HS-27A (cell line): ENCODE data around the gene CD247.

ENCODE experiments used
- DNase-seq: peaks from one replicate; pipeline ENCODE4 v3.0.0-alpha.2; 2012; ENCODE audit warnings: low read depth, missing footprints

CD247 gene

DNA sequence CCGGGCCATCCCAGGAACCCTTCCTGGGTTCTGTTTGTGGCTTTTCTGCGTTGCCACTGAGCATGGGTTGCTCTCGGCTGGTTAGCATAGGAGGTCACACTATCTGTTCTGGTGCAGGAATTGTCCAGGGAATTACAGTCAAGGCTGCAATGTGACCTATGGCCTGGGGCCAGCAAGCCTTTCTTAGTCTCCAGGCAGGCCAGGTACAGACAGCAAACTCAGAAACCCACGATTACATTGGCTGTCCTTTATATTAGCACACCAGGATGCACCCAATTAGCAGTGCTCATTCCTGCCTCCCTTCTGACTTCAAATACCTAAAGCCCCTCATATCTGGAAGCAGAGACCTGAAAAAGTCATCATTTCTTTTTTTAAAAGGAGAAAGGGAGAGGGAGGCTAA is 55.2 kb downstream of the CD247 start:
- DNase-seq, result no peak

DNA sequence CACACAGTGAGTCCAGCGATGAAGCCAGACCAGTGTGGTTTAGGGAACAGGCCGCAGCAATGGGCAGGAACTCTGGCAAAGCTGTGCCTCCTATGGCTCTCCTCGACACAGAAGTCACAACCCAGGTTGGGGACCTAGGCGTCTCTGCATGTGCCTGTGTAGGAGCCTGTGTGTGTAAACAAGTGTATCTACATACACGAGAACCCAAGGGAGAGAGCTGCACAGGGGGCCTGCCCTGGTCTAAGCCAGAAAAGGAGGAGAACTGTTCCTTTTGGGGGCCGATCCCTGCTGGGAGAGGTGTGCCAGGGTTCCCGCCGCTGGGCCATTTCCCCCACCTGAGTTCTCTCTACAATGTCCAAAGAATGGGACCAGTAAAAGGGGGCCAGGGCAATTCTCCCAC is 56.0 kb downstream of the CD247 start:
- no peak for DNase-seq

DNA sequence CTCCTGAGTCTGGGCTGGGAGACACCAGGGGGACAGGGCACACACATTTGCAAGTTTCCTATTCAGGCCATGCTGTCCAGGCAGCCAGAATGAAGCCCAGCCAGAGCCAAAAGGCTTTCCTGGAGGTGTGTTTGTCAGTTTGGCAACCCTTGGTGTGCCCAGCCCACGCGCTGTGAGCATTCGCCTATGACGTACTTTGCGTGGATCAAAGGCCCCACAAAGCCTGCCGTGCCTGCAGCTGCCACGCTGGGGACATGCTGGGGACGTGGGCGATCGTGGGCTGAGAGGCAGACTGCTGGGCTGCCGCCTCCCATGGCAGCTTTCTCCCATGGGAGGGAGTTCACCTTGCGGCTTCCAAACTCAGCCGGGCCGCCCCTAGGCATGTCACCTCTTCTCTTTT is 57.5 kb downstream of the CD247 start:
- no peak for DNase-seq

DNA sequence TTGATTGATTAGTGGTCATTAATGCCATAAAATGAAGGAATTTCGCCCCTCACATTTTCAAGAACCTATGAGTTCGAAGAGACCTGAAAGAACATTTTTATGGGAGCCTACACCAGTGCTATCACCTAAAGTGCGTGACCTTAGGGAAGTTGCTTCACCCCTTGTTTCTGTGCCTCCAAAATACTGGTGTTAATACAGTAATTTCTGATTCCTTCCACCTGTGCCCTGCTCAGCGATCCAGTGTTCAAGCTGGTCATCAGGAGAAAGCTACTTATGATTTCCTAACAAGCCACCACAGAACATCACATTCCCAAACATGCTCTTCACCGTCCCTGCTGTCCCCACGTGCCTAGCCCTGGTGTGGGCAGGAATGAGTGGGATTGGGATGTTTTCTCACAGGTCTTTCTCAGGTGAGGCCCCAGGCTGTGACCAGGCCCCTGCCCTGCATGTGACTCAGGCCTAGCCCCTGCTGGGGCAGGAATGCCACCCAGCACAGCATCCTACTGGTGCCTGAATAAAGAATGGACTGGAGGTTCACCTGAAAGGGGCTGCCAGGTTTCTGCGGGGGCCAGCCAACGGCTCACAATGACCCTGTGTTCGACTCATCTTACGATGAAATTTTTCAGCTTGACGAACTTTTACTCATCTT is 60.3 kb downstream of the CD247 start:
- DNase-seq, result no peak

DNA sequence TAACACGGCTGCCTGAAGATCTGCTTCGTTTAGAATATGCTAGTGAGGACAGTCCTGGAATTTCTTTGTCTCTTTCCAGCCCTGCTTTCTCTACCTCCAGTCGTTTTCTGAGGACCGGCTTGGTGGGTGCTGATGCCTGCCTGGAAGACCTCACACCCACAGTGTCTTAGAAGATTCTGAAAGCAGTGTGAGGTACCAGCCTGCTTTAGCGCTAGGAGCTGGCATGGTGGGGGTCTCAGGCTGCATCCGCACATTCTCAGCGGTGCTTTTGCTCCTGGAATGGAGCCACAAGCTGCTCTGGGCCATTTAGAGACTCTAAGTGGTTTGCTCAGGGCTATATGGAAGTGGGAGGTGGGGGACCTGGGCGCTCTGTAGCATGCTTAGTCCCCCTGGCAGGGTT is 61.4 kb downstream of the CD247 start:
- no peak for DNase-seq

DNA sequence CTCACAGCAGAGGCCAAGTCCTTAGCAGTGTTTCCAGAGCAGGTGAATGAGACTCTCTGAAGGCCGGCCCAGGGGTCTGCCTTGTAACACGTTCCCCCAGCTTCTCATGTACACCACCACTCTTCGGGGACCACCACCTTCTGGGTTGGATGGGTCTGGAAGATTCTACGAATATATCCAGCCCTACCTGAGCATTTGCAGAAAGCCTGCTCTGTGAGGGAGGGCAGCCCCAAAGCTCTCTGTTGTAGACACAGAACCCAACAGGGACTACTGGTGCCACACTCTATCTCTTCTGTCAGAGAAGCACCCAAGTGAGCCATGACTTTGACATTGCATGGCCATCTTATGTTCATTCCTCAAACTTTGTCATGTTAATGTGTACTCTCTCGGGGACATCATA is 61.8 kb downstream of the CD247 start:
- no peak for DNase-seq

DNA sequence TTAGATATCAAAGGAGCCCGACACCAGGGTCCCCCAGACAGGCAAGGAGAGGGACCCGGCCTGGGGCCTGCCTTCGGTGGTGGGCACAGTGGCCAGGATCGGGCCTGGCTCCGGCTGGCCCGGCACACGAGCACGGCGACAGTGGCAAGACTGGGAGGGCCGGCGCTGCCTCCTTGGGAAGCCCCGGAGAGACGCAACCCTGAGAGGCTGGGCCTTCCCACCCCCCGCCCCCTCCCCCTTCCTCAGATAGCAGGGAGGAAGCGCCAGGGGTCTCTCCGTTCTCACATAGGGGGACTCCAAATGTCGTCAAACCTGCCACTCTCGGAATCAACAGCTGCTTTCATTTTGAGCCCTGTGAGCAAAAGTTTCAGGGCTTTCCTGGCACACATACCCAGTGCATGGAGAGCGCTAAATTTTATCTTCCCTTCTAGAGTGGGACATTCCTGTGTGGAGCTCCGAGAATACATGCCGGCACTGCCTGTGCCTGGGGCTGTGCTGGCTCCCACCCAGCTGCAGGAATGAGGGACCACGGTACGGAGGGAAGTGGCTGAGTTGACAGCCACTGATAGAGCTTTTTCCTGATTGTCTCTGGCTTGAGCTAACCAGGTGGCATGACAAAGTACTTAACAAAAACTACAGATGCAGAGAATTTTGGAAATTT is 62.4 kb downstream of the CD247 start:
- DNase-seq, result no peak

DNA sequence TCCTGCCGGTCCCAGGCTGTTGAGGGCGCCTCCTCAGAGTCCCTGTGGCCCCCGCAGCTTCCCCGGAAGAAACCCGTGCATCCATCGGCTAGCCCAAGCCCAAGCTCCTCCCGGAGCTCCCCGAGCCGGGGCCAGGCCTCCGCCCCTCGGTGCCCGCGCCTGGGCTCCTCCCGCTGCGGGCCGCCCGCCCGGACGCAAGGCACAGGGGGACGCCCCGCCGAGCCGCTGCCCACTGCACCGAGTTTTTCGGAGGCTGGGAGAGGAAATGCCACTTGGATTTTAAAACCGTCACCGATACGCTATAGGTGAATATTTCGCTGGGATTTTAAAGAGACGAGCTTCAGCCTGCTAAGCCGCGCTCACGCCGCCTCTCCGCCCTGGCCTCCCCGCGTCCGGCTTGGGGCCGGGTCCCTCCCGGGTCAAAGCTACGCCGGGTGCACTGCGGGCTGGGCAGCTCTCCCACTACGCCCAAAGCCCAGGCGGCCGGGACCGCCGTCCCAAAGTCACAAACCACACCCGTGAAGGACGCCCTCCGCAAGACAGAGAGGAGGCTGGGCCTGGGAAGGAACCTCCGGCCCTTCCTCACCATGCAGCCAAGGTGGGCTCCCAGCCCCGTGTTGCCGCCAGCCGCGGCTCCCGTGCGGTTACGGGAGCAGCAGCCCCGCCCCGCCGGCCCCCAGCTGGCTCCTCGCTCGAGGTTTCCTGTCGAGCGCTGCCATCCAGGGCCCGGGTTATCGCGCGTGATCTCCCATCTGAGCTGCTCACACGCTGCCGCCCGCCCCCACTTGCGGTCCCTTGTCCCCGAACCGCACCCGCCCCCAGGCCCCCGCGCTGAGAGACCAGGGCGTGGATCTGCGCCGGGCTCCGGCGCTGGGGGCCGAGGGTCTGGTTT is 63.2 kb downstream of the CD247 start:
- peak; percentile 4 for DNase-seq

DNA sequence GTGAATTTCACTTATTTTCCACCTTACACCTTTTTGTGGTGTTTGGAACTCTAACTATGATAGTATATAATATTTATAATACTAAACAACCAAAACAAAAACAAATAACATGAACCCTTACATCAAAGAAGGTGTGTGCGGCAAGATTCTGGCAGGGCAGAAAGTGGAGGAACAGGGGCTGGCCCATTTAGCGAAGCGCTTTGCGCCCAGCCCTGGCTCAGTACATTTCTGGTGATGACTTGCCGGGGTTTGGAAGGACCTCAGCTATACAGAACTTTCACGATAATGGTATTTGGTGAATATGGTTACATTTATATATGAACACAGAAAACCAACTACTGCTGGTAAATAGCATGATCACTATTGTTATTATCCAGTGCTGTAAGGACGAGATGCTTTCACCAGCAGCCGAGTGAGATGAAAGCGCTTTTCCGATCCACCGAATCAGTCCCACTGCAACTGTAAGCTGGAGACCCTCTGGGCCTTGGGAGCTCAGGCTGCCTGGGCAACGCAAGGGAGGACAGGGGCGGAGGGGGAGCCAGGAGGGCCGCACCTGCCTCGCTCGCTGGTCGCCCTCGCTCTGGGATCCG is 63.9 kb downstream of the CD247 start:
- no peak for DNase-seq

DNA sequence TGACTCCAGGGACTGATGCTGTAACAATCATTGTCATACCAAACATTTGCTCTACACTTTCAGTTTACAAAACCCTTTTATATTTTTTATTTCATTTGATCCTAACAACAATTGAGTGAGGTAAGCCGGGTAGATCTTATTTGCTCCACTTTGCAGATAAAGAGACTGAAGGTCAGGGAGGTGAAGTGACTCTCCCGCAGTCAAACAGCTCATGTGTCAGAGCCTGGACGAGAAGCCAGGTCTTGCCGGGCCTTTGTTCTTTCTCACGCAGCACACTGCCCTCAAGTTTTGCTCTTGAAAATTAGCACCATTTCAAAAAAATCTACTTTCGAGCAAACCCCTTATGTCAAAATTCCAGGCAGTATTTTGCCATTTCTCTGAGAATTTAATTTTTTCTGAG is 65.2 kb downstream of the CD247 start:
- DNase-seq, result no peak

DNA sequence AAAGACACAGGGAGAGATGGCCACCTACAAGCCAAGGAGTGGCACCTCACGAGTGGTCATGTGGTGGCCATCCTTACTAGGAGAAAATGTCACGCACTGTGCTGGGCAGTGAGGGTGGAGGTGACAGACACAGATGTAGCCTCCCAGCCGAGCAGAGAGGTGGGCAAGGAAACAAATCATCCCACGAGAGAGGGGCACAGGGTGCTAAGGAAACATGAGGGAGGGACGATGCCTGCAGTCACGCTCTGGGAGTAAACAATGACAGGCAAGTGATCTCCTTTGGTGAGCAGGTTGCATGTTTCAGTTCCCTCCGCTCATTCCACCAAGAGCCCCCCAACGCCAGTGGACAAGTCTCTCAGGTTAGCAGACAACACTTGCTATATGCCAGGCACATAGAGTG is 65.8 kb downstream of the CD247 start:
- DNase-seq, result no peak

DNA sequence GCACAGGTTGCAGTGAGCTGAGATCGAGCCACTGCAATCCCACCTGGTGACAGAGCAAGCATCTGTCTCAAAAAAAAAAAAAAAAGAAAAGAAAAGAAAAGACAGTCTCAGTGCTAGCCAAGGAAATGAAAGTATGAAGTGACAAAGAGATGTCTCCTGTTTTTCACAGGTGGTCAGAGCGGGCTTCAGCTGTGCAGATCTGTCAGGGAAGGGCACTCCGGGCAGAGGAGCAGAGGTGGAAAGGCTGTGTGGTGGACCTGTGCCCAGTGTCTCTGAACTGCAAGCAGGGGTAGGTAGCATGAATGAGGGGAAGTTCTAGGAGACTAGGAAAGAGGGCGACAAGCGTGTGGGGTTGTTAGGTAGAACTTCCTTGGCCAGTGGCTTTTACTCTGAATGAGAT is 67.5 kb downstream of the CD247 start:
- DNase-seq, result no peak

DNA sequence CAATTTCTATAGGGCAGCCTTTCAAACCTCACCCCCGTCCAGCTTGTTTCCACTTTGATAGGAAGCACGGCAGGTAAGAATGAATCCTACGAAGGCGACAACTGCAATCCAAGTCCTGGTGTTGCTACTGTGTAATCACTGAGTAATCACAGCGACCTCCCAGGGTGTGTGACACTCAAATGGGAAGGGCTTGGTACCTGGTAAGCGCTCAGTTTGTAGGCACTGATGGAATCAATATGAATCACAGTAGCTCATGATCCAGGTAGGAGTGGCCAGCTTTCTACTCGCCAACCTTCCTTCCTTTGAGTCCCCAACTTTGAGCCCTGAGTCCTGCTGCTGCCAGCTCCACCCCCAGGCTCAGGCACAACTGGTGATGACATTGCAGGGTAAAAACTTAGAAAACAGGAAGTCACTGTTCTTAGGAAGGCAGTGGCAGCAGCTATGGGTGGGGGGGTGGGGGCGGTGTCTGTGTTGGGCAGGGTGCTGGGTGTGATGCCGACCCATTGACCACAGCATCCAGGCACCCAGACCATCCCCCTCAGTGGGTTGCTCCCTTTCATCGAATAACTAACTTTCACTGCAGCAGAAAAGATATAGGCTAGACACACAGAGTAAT is 70.7 kb downstream of the CD247 start:
- no peak for DNase-seq

DNA sequence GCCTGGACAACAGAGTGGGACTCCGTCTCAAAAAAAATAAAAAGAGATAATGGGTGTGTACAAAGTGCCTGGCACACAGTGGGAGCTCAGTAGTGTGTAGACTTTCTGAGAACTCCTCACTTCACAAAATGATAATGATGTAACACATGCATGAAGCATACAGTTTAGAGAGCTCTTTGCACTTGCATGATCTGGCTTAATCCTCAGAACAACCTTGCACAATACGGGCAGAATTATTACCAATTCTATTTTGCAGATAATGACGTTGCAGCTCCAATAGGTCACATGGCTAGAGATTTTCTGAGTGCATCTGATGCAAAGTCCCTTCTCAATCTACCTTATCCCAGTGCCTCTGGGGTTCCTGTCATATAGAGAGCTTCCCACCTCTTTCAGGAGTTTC is 71.4 kb downstream of the CD247 start:
- DNase-seq, result no peak

DNA sequence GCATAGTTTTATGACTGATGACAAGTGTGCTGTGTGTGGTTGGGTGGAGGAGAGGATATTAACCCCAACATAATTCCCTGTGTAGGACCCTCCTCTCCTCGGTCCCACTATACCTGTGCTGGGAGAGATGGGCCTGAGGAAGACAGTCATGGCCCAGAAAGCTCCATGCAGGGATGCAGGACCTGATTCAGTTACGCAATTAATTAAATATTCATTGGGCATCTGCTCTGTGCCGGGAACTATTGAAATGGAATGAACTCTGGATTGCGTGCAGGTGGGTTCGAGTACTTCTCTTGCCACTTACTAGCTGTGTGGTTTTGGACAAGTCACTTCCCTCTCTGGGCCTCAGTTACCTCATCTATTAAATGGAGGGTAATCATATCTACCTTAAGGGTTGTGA is 74.6 kb downstream of the CD247 start:
- DNase-seq, result no peak

DNA sequence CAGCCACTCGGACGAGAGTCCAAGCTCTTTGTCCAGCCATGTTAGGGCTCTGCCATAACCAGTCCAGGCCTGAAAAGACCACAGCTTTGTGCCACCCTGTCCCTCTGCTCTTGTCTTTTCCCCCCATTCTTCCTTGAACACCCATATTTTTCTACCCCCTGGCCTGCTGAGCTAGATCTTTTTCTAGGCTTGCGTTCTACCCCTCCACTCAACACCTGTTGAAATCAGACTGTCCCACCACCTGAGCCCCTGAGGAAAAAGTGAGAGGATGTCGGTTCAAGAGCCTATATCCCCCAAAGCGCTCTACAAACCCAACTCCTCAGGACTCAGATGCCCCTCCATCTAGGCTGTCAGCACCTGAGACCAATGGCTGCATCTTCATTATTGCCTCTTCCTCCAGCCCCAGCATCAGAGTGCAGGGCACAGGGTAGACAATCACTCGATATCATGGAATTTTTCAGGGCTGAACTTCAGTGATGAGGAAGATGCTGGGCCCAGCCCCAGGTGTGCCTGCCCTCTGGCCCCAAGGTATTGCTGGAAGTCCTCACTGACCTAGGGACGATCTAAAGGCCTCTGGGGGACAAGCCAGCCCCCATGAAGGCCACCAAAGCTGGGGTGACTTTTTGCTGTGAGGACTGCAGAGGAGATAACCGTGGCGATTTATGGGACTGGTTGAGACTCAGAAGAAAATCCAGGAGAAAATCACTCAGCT is 75.3 kb downstream of the CD247 start:
- no peak for DNase-seq

DNA sequence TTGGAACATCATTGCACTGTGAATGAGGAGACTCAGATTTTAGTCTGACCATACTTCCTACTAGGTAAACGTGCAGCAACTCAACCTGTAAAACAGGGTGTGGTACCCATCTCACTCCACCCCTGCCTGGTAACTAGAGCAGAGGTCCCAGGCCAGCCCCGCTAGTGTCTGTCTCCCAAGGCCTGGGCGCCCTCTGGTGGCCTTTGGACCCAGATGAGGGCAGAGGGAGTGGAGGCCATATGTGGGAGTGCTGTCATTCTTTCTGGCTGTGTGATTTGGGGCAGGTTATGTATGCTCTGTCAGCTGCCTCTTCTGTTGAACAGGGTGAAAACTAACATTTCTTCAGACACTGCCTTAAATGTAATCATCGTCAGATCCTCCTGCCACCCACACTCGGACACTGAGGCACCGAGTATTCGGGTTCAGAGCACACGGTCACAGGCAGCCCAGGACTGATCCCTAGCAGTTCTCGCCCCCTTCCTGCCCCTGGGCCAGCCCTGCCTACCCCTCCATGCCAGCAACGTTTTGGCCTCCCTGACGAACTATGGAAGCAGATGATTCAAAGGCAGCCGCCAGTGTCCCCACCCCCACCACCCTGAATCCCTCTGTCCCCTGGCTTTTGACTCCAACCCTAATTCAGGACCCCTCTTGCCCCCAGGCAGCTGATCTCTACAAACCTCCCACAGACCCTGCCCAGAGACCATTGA is 76.0 kb downstream of the CD247 start:
- peak; percentile 15 for DNase-seq

DNA sequence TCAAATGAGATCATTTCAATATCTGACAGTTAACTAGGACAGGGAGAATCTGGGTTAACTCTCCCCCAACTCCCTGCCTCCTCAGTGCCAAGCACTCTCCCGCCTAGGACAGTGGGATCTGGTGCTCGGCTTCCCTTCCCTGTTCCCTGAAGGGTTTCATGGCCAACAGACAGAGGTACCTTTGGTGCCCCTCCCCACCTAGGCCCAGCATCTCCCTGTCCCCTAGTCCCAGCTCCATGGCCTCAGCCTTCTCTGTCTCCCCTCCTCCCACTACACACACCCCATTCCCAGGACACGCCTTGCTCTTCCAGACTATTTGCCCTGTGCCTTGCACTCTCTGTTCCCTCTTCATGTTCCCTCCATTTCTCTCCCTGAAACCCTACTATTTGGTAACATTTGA is 77.1 kb downstream of the CD247 start:
- no peak for DNase-seq

DNA sequence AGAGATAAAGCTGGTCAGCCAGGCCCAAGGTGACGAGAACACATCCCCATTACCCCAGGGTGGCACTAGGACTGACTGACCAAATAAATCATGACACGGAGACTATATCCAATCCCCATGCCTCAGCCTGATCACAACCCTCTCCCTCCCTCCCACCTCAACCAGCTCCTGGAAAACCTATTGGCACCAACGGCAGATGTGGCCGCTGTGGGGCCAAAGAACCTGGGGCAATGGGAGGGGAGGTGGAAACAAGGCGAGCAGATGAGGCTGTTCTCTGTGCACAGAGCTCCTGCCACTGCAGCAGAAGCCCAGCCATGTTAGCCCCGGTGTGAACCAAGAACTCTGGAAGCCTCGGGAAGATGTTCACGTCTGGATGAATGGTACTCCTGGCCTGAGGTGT is 77.6 kb downstream of the CD247 start:
- DNase-seq, result no peak

DNA sequence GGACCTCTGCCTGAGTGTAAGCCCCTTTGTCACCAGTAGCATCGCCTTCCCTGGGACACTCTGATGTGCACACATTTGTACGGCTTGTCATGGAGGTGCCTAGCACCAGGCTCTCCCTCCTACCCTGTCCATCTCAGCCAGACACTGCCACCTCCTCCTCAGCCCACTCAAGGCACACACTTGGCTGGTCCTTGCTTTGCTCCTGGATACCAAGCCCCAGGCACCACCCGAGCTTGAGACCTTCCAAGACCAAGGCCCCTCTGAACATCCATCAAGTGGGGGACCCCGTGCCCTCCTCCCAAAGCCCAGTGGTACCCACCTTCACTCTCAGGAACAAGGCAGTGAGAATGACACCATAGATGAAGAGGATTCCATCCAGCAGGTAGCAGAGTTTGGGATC is 78.0 kb downstream of the CD247 start:
- DNase-seq, result no peak
